Cardiac fibroblast (primary cell): Measurements from ENCODE around the gene CCNB1.
A peak's percentile ranks its signal among the peaks of the same experiment; 100 is the strongest.
"Not testable (repeated sequence)": the region's sequence is repeated elsewhere in the genome, so short reads cannot be mapped to it uniquely, and the experiment has no call there.

Experiments
- DNase-seq, 2 donors: peaks; one replicate each; pipeline versions ENCODE4 v3.0.0 to v3.0.0-alpha.2; 2010; ENCODE audit warnings: low read depth in 2 of 2
- H3K4me3 ChIP-seq, 2 donors: replicated peaks in 1 of 2; 1 replicate in 1 of 2; 2 replicates in 1 of 2; pipeline ENCODE4 v1.5.1; 2011; ENCODE audit warnings: low read depth in 2 of 2, low read length in 2 of 2, mild to moderate bottlenecking in 2 of 2, moderate library complexity in 1 of 2
- TF ChIP-seq, protein P1 (sequence below): IDR thresholded peaks from one replicate; pipeline ENCODE4 v1.5.1; 2011; ENCODE audit warnings: low read depth, mild to moderate bottlenecking, low read length, inconsistent platforms

CCNB1 gene

DNA sequence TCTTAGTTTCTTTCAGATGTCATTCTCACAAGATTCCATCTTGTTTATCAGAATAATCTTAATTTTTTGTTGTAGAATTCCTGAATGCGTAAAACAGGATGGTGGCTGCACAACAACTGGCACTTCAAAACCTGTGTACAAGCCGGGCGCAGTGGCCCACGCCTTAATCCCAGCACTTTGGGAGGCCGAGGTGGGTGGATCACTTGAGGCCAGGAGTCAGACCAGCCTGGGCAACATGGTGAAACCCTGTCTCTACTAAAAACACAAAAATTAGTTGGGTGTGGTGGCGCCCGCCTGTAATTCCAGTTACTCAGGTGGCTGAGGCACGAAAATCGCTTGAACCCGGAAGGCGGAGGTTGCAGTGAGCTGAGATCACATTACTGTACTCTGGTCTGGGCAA lies 10.5 kb upstream of the CCNB1 start:
- no peak overlapping the region for H3K4me3 ChIP-seq
- DNase-seq: no peak
- TF ChIP-seq, protein P1, sequence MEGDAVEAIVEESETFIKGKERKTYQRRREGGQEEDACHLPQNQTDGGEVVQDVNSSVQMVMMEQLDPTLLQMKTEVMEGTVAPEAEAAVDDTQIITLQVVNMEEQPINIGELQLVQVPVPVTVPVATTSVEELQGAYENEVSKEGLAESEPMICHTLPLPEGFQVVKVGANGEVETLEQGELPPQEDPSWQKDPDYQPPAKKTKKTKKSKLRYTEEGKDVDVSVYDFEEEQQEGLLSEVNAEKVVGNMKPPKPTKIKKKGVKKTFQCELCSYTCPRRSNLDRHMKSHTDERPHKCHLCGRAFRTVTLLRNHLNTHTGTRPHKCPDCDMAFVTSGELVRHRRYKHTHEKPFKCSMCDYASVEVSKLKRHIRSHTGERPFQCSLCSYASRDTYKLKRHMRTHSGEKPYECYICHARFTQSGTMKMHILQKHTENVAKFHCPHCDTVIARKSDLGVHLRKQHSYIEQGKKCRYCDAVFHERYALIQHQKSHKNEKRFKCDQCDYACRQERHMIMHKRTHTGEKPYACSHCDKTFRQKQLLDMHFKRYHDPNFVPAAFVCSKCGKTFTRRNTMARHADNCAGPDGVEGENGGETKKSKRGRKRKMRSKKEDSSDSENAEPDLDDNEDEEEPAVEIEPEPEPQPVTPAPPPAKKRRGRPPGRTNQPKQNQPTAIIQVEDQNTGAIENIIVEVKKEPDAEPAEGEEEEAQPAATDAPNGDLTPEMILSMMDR: no peak

DNA sequence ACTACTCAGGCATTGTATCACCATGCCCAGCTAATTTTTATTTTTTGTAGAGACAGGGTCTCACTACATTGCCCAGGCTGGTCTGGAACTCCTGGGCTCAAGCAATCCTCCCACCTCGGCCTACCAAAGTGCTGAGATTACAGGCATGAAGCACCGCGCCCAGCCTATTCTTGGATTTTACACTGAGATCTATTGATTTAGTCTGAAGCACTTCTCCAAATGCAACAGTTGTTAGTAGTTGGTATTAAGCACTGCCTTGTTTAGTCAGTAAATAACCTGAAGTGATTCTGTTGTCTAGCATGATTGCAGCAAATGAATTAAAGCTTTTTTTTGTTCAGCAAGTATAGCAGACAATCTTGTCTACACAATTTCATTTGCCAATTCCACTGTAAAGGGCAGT lies 8.9 kb upstream of the CCNB1 start:
- H3K4me3 ChIP-seq: no peak overlapping the region
- DNase-seq: no peak
- TF ChIP-seq, protein P1: no peak

DNA sequence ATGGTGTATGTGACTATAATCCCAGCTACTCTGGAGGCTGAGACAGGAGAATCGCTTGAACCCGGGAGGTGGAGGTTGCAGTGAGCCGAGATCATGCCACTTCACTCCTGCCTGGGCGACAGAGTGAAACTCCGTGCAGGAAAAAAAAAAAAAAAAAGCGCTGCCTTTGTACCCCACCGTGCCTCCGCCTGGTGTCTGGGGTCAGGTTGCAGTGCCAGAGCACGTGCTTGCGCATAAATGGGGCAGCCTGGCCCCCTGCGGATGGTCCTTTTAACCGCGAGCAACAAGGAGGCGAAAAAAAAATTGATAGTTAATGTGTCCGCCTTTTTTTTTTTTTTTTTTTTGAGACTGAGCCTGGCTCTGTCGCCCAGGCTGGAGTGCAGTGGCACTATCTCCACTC lies 6.3 kb upstream of the CCNB1 start:
- DNase-seq: no peak
- H3K4me3 ChIP-seq: no peak overlapping the region
- TF ChIP-seq, protein P1: no peak

DNA sequence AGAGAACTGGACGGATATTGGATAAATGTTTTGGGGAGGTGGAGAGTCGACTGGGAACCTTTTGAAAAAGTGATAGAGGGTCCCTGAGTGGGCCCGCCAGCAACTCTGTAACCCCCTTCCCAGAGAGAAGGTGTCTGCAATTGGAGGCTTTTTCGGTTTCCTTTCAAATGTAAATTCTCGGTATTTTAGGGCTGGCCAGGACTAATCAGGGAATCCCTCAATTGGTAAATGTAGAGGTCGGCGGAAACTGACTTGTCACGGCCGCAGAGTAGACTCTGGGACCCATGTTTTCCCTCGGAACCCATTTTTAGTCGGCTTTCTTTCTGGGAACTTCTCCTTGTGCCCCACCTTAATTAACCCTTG lies 524 bp downstream of the CCNB1 start:
- H3K4me3 ChIP-seq: peak overlapping the region; percentile 73 to 88
- DNase-seq: peak in 1 of 2 donors; percentile 33
- TF ChIP-seq, protein P1: no peak

DNA sequence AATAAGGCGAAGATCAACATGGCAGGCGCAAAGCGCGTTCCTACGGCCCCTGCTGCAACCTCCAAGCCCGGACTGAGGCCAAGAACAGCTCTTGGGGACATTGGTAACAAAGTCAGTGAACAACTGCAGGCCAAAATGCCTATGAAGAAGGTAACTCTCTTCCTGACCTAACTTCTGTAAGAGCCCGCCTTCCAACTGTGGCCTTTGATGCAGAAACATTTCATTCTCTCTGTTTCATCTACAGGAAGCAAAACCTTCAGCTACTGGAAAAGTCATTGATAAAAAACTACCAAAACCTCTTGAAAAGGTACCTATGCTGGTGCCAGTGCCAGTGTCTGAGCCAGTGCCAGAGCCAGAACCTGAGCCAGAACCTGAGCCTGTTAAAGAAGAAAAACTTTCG lies 979 bp downstream of the CCNB1 start:
- no peak for DNase-seq
- TF ChIP-seq, protein P1: no peak
- peak overlapping the region; percentile 73 to 88 for H3K4me3 ChIP-seq

DNA sequence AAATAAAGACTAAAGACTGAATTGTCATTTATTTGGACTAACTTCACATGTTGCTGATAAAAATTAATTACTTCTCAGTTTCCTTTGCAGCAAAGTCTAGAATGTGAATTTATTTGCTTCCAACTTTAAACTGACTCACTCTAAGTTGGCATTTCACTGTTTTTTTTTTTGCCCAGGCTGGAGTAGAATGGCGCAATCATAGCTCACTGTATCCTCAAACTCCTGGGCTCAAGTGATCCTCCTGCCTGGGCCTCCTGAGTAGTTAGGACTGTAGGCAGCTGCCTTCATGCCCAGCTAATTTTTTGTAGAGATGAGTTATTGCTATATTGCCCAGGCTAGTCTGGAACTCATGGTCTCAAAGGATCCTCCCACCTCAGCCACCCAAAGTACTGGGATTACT lies 3.5 kb downstream of the CCNB1 start:
- H3K4me3 ChIP-seq: no peak overlapping the region
- peak; percentile 12 to 30 for DNase-seq
- TF ChIP-seq, protein P1: no peak

DNA sequence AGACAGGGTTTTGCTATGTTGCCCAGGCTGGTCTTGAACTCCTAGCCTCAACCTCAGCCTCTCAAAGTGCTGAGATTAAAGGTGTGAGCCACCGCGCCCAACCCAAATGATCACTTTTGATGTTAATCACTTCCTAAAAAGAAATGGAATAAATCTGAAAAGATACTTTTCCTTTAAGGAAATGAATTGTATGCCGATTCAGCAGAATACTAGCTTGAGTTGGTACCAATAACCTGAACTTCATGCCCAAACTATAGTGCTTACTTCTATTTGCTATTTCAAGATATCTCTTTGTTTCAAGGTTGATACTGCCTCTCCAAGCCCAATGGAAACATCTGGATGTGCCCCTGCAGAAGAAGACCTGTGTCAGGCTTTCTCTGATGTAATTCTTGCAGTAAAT lies 4.0 kb downstream of the CCNB1 start:
- no peak overlapping the region for H3K4me3 ChIP-seq
- no peak for DNase-seq
- TF ChIP-seq, protein P1: no peak

DNA sequence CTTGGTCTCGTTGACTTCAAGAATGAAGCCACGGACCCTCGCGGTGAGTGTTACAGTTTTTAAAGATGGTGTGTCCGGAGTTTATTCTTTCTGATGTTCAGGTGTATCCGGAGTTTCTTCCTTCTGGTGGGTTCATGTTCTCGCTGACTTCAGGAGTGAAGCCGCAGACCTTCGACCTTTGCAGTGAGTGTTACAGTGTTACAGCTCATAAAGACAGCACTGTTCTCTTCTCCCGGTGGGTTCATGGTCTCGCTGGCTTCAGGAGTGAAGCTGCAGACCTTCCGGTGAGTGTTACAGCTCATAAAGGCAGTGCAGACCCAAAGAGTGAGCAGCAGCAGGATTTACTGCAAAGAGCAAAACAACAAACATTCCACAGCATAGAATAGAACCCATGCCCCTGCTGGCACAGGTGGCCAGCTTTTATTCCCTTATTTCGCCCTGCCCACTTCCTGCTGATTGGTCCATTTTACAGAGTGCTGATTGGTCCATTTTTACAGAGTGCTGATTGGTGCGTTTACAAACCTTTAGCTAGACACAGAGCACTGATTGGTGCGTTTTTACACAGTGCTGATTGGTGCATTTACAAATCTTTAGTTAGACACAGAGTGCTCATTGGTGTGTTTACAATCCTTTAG lies 14.8 kb downstream of the CCNB1 start:
- not testable (repeated sequence) for H3K4me3 ChIP-seq, DNase-seq
